Measurements from ENCODE around the gene ANTXRL. TPM values are rescaled to one million over a fixed set of nuclear protein-coding genes. Genes with fewer than 3 reads are reported as not detected.
A peak's percentile ranks its signal among the peaks of the same experiment; 100 is the strongest.

The ANTXRL gene
- total RNA-seq, 1 donor: not detected

GRCh38 chr10:46318799-46319198 lies 32.0 kb downstream of the ANTXRL start:
- no peak for TF ChIP-seq CTCF (IDR thresholded peaks at IDR 0.05; ENCODE audit: insufficient read depth, low read length)
- DNase-seq (ENCODE audit: low read depth): no peak
- H3K4me3 ChIP-seq (ENCODE audit: low read depth, low read length): no peak overlapping the region

- H3K4me3 ChIP-seq (ENCODE audit: low read depth, low read length): no peak overlapping the region
- DNase-seq (ENCODE audit: low read depth): no peak
- TF ChIP-seq CTCF (IDR thresholded peaks at IDR 0.05; ENCODE audit: insufficient read depth, low read length): no peak
Measured at GRCh38 chr10:46319389-46319788, 32.6 kb downstream of the ANTXRL start.

- H3K4me3 ChIP-seq (ENCODE audit: low read depth, low read length): no peak overlapping the region
- no peak for DNase-seq (ENCODE audit: low read depth)
- no peak for TF ChIP-seq CTCF (IDR thresholded peaks at IDR 0.05; ENCODE audit: insufficient read depth, low read length)
Measured at GRCh38 chr10:46321770-46322169, 35.0 kb downstream of the ANTXRL start.

GRCh38 chr10:46323176-46323575 lies 36.4 kb downstream of the ANTXRL start:
- peak; percentile 27 for DNase-seq (ENCODE audit: low read depth)
- TF ChIP-seq CTCF (IDR thresholded peaks at IDR 0.05; ENCODE audit: insufficient read depth, low read length): no peak
- no peak overlapping the region for H3K4me3 ChIP-seq (ENCODE audit: low read depth, low read length)

- peak; percentile 41 for TF ChIP-seq CTCF (IDR thresholded peaks at IDR 0.05; ENCODE audit: insufficient read depth, low read length)
- no peak overlapping the region for H3K4me3 ChIP-seq (ENCODE audit: low read depth, low read length)
- no peak for DNase-seq (ENCODE audit: low read depth)
Measured at GRCh38 chr10:46325021-46325420, 38.2 kb downstream of the ANTXRL start.

- no peak for DNase-seq (ENCODE audit: low read depth)
Measured at GRCh38 chr10:46326066-46326465, 39.3 kb downstream of the ANTXRL start.

More at GRCh38 chr10:46326066-46326465, 39.3 kb downstream of the ANTXRL start:
- no peak overlapping the region for H3K4me3 ChIP-seq (ENCODE audit: low read depth, low read length)
- TF ChIP-seq CTCF (IDR thresholded peaks at IDR 0.05; ENCODE audit: insufficient read depth, low read length): no peak
